Activated naive CD8-positive, alpha-beta T cell treated with anti-CD3 and anti-CD28 coated beads, Interleukin-2, amount 50 U/mL, for 24 hours (primary cell): ENCODE data around the gene ZNF627.

ENCODE experiments used
- ATAC-seq: fragments of 150-1000 bp; cut with Tn5 transposase; one replicate; pipeline ENCODE4 v1.10.0; 2021
- DNase-seq: peaks from one replicate; pipeline ENCODE4 v3.0.0; 2021
- H3K27ac Mint-ChIP-seq: one replicate; pipeline ENCODE4 v1.8.0; 2021; ENCODE audit warnings: mild to moderate bottlenecking, mixed read lengths
- H3K27me3 Mint-ChIP-seq: one replicate; pipeline ENCODE4 v1.8.0; 2021; ENCODE audit warnings: mixed read lengths
- H3K36me3 Mint-ChIP-seq: one replicate; pipeline ENCODE4 v1.8.0; 2021; ENCODE audit warnings: low read depth, mixed read lengths
- H3K4me1 Mint-ChIP-seq: one replicate; pipeline ENCODE4 v1.8.0; 2021; ENCODE audit warnings: mixed read lengths
- H3K4me3 Mint-ChIP-seq: one replicate; pipeline ENCODE4 v1.8.0; 2021; ENCODE audit warnings: mild to moderate bottlenecking, moderate library complexity, mixed read lengths
- H3K9me3 Mint-ChIP-seq: one replicate; pipeline ENCODE4 v1.8.0; 2021; ENCODE audit warnings: mixed read lengths

The ZNF627 gene

GRCh38 chr19:11597202-11598102, at the start of gene ZNF627:
Gene ZNF627 (plus strand): TSS chr19:11597483. CDS start chr19:11597628, 145 bp downstream.
- H3K27me3 Mint-ChIP-seq = no peaks in the 10 kb centered on the region
- ATAC-seq = peak; percentile 100
- peaks cover 3% of the 10 kb centered on the region for H3K36me3 Mint-ChIP-seq
- no peaks in the 10 kb centered on the region for H3K9me3 Mint-ChIP-seq
- peaks cover 36% of the 10 kb centered on the region for H3K4me1 Mint-ChIP-seq
- DNase-seq = peak; percentile 98
- peak within 1 kb of the TSS; percentile 84 for H3K27ac Mint-ChIP-seq
- H3K4me3 Mint-ChIP-seq = peak within 1 kb of the TSS; percentile 91

GRCh38 chr19:11547929-11548700, 49.2 kb upstream of the ZNF627 start:
- Mint-ChIP-seq H3K27me3 (peaks cover 2% of the 10 kb centered on the region), H3K36me3 (no peaks in the 10 kb centered on the region), H3K4me1 (no peaks in the 10 kb centered on the region), H3K9me3 (no peaks in the 10 kb centered on the region), H3K27ac (no peak overlapping the region), H3K4me3 (no peak overlapping the region)
- DNase-seq (no peak), ATAC-seq (no peak)

- Mint-ChIP-seq H3K27ac (no peak overlapping the region), H3K4me3 (no peak overlapping the region), H3K9me3 (no peaks in the 10 kb centered on the region), H3K27me3 (peaks cover 2% of the 10 kb centered on the region), H3K4me1 (peaks cover 5% of the 10 kb centered on the region), H3K36me3 (peaks cover 3% of the 10 kb centered on the region)
- DNase-seq (no peak), ATAC-seq (no peak)
Measured at GRCh38 chr19:11549386-11549953, 47.8 kb upstream of the ZNF627 start.

DNA sequence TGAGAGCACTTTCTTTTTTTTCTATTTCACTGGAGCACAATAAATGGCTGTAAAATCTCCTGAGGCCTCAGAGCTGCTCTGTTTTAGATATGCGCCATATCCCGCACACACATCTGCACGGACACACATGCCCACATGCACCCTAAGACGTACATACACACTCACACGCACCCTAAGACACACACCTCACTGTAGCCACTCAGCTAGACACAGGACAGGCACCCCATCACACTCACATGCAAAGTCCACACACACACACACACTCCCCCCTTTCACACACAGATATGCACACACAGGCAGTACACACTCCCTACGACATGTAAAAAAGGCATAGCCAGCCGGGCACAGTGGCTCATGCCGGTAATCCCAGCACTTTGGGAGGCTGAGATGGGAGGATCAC, 47.0 kb upstream of the ZNF627 start:
- Mint-ChIP-seq H3K4me3 (no peak overlapping the region), H3K9me3 (no peaks in the 10 kb centered on the region), H3K27ac (no peak overlapping the region), H3K36me3 (peaks cover 3% of the 10 kb centered on the region), H3K4me1 (peaks cover 7% of the 10 kb centered on the region), H3K27me3 (no peaks in the 10 kb centered on the region)
- no peak for DNase-seq
- ATAC-seq = no peak

DNA sequence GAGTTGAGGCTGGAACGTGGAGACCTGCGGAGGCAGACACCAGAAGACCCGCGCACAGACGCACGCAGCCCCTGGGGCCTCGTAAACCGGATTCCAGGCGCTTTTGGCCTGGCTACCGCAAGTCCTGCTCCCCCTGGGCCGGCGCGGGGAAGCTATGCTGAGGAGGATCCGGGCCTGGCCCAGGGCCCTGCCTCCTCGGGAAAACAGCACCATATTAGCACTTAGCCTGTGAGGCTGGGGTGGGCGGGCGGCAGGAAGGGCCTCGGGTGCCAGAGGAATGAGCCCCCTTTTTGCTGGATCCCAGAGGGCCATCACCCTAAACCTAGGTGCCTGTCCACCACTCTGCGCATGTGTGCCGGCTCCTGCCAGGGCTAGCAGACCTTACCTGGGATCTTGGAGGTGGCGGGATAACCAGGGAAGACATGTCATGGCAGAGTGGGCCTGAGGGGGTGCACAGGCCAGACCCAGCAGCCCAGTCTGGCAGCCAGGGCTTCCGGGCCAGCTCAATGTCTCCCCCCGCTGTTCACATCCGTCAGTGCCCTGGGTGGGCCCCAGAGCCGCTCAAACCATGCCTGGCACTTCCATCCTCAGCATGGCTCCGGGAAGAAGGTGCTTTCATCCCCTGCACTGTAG, 45.6 kb upstream of the ZNF627 start:
- no peak overlapping the region for H3K27ac Mint-ChIP-seq
- no peaks in the 10 kb centered on the region for H3K27me3 Mint-ChIP-seq
- peaks cover 16% of the 10 kb centered on the region for H3K4me1 Mint-ChIP-seq
- ATAC-seq (no peak), DNase-seq (peak; percentile 39)
- H3K36me3 Mint-ChIP-seq = peaks cover 8% of the 10 kb centered on the region
- no peak overlapping the region for H3K4me3 Mint-ChIP-seq
- no peaks in the 10 kb centered on the region for H3K9me3 Mint-ChIP-seq

- H3K27me3 Mint-ChIP-seq = no peaks in the 10 kb centered on the region
- no peak overlapping the region for H3K4me3 Mint-ChIP-seq
- no peaks in the 10 kb centered on the region for H3K9me3 Mint-ChIP-seq
- H3K36me3 Mint-ChIP-seq = peaks cover 8% of the 10 kb centered on the region
- peaks cover 25% of the 10 kb centered on the region for H3K4me1 Mint-ChIP-seq
- DNase-seq (no peak), ATAC-seq (no peak)
- no peak overlapping the region for H3K27ac Mint-ChIP-seq
Measured at GRCh38 chr19:11552666-11553372, 44.5 kb upstream of the ZNF627 start.

DNA sequence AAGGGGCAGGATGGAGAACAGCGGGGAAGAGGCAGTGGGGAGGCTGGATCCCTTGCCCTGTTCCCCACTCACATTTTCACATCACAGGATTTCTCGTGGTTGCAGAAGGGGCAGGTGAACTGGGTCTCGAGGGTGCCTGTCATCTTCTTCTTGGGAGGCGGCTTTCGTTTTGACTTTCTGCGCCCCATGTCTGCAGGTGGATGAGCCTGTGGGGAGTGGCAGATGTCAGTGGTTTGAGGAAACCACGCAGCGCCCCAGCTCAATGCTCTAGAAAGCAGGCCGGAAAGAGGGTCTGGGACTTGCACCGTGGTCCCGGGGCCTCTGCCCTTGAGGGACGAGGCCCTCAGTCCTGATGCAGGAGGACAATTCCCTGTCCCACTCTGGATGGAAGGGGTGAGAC, 43.1 kb upstream of the ZNF627 start:
- Mint-ChIP-seq H3K36me3 (peaks cover 10% of the 10 kb centered on the region), H3K27ac (peak overlapping the region; percentile 18), H3K9me3 (no peaks in the 10 kb centered on the region), H3K27me3 (no peaks in the 10 kb centered on the region), H3K4me3 (no peak overlapping the region), H3K4me1 (peaks cover 33% of the 10 kb centered on the region)
- no peak for ATAC-seq
- DNase-seq = no peak

GRCh38 chr19:11555246-11555645, 42.0 kb upstream of the ZNF627 start:
- no peak for DNase-seq
- Mint-ChIP-seq H3K27me3 (no peaks in the 10 kb centered on the region), H3K4me3 (no peak overlapping the region), H3K9me3 (no peaks in the 10 kb centered on the region), H3K27ac (peak overlapping the region; percentile 17), H3K4me1 (peaks cover 39% of the 10 kb centered on the region), H3K36me3 (peaks cover 10% of the 10 kb centered on the region)
- ATAC-seq = no peak

DNA sequence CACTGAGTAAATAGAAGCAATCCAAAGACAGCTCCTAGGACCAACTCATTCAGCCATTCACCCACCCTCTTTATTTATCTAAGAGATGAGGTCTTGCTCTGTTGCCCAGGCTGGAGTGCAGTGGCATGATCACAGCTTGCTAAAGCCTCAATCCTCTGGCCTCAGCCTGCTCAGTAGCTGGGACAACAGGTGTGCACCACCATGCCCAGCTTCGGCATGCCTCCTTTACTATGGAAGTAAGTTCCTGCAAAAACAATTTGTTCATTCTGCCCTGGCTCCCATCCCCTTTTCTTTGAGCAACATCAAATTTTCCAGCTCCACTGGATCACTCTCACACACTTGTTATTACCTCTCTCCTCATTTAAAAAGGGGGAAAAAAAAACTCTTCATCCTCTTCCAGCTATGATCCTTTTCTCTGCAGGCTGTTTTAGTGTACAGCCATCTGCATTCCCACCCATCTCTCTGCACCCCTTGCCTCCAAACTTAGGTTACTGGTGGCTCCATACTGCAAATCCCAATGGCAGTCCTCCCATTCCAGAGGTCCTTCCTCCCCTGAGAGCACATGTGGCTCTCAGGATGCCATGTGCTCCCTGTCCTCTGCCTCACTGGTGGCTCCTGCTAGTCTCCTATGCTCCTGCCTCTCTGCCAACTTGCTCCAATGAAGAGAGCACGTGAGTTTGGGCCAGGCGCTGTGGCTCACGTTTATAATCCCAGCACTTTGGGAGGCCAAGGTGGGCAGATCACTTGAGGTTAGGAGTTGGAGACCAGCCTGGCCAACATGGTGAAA, 40.5 kb upstream of the ZNF627 start:
- DNase-seq = no peak
- Mint-ChIP-seq H3K9me3 (no peaks in the 10 kb centered on the region), H3K4me1 (peaks cover 48% of the 10 kb centered on the region), H3K4me3 (peak overlapping the region; percentile 92), H3K27me3 (no peaks in the 10 kb centered on the region), H3K27ac (peak overlapping the region; percentile 63), H3K36me3 (peaks cover 14% of the 10 kb centered on the region)
- ATAC-seq = no peak

DNA sequence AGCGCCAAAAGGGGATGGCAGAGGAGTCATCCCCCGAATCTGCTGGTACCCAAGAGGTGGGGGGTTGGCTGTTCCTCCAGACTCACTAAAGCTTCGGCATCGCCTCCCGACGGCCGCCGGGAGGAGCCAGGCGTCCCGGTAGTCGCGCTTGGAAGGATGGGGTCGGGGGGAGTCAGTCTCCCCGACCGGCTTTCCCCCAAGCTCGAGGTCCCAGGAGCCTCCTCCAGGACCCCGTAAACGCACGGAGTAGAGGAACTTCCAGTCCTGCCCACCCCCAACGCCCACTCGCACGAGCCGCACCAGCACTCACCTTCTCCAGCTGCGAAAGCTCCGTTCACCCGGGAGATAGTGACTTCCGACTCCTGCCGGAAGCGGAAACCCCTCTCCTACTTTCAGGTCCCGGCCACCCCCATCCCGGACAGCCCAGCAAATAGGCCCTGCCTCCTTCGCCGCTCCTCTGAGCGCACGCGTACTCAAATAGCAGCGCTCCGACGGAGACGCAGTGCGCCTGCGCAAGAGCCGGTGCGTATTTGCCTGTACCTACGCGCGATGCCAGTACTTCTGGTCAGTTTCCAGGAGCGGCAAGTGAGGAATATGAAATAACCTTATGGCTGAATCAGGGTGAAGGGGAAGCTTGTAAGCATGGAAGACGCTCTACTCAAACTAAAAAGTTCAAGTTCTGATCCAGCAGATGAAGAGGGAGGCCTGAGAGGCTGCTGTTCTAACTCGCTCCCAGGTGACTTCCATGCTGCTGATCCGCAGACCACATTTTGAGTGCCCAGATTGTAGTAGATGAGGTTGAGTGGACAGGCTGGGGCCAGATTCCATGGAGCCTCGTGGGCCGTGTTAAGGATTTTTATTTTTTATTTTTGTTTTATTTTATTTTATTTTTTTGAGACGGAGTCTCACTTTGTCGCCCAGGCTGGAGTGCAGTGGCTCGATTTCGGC, 38.1 kb upstream of the ZNF627 start, which contains the start of gene ELOF1:
ELOF1 (minus strand) TSS at position 350 of the 948 bp plus-strand sequence. CDS start 4,883 bp downstream, outside the sequence.
- Mint-ChIP-seq H3K9me3 (no peaks in the 10 kb centered on the region), H3K4me3 (peak within 1 kb of the TSS; percentile 92), H3K36me3 (peaks cover 12% of the 10 kb centered on the region), H3K4me1 (peaks cover 48% of the 10 kb centered on the region), H3K27me3 (no peaks in the 10 kb centered on the region), H3K27ac (peak within 1 kb of the TSS; percentile 93)
- ATAC-seq = peak; percentile 96
- peak; percentile 97 for DNase-seq

- peaks cover 42% of the 10 kb centered on the region for H3K4me1 Mint-ChIP-seq
- H3K9me3 Mint-ChIP-seq = no peaks in the 10 kb centered on the region
- ATAC-seq = peak; percentile 69
- DNase-seq = peak; percentile 71
- peaks cover 10% of the 10 kb centered on the region for H3K36me3 Mint-ChIP-seq
- peak overlapping the region; percentile 86 for H3K27ac Mint-ChIP-seq
- no peaks in the 10 kb centered on the region for H3K27me3 Mint-ChIP-seq
- H3K4me3 Mint-ChIP-seq = peak overlapping the region; percentile 92
Measured at GRCh38 chr19:11560404-11561051, 36.8 kb upstream of the ZNF627 start.

DNA sequence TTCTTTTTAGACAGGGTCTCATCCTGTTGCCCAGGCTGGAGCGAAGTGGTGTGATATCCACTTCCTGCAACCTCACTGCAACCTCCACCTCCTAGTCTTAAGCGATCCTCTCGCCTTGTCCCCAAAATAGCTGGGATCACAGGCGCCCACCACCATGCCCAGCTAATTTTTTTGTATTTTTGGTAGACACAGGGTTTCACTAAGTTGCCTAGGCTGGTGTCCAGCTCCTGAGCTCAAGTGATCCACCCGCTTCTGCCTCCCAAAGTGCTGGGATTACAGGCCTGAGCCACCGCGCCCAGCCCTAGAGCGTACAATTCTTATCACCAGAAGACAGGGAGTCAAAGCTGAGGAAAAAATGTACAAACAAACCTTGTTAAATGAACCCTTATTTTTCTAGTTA, 33.8 kb upstream of the ZNF627 start:
- H3K4me3 Mint-ChIP-seq = no peak overlapping the region
- peaks cover 5% of the 10 kb centered on the region for H3K36me3 Mint-ChIP-seq
- no peaks in the 10 kb centered on the region for H3K9me3 Mint-ChIP-seq
- peaks cover 30% of the 10 kb centered on the region for H3K4me1 Mint-ChIP-seq
- ATAC-seq (no peak), DNase-seq (no peak)
- H3K27ac Mint-ChIP-seq = peak overlapping the region; percentile 31
- H3K27me3 Mint-ChIP-seq = no peaks in the 10 kb centered on the region
